Right lobe of liver (tissue), 6 donors: Measurements from ENCODE around the gene NPR3. TPM values are rescaled to one million over a fixed set of nuclear protein-coding genes. Genes with fewer than 3 reads are reported as not detected.
A peak's percentile ranks its signal among the peaks of the same experiment; 100 is the strongest.

ENCODE experiments used
- ATAC-seq, 4 donors: fragments of 200-7000 bp; cut with Tn5 transposase; one replicate each; pipeline ENCODE4 v1.9.1; 2020; ENCODE audit warnings: mild to moderate bottlenecking in 4 of 4, moderate library complexity in 4 of 4
- DNase-seq, 3 donors: peaks; one replicate each; pipeline ENCODE4 v3.0.0-alpha.2; 2020
- H3K27ac ChIP-seq, 3 donors: fragments of 200-600 bp; one replicate each; pipeline ENCODE4 v1.8.0; 2022
- H3K27me3 ChIP-seq, 2 donors: fragments of 200-600 bp; one replicate each; pipeline ENCODE4 v1.8.0; 2022
- H3K36me3 ChIP-seq, 4 donors: fragments of 200-600 bp; sonication (generic) in 1 of 4; one replicate each; pipeline versions ENCODE4 v1.5.1 to v1.8.0; 2017 to 2022; ENCODE audit warnings: control low read depth in 1 of 4
- H3K4me1 ChIP-seq, 4 donors: fragments of 200-600 bp; sonication (generic) in 1 of 4; one replicate each; pipeline versions ENCODE4 v1.5.1 to v1.8.0; 2017 to 2022; ENCODE audit warnings: control low read depth in 1 of 4
- H3K4me3 ChIP-seq, 3 donors: fragments of 200-600 bp; one replicate each; pipeline ENCODE4 v1.8.0; 2022
- H3K9me3 ChIP-seq, 4 donors: fragments of 200-600 bp; sonication (generic) in 1 of 4; one replicate each; pipeline versions ENCODE4 v1.5.1 to v1.8.0; 2017 to 2022; ENCODE audit warnings: control low read depth in 1 of 4
- CTCF ChIP-seq, 4 donors: fragments of 200-600 bp in 3 of 4; fragments of 450-650 bp in 1 of 4; IDR thresholded peaks; one replicate each; pipeline versions ENCODE4 v1.5.1 to v1.8.0; 2016 to 2022; ENCODE audit warnings: antibody characterized with exemption in 4 of 4, mild to moderate bottlenecking in 2 of 4
- POLR2A ChIP-seq: fragments of 450-650 bp; IDR thresholded peaks from one replicate; pipeline ENCODE4 v1.6.1; 2017; ENCODE audit warnings: antibody characterized with exemption, mild to moderate bottlenecking
- WGBS: methylation state at CpG from one replicate; pipeline ENCODE4 v1.1.6; 2018; ENCODE audit warnings: low coverage, low lambda C conversion rate; ENCODE audit not compliant: insufficient coverage; ENCODE audit errors: missing lambda C conversion rate; 5-methylcytosine and 5-hydroxymethylcytosine counted together
- intact Hi-C, 2 donors: fragments of 100-400 bp; cut with DNase I; formaldehyde crosslinking; loops; one replicate each; pipeline versions ENCODE4 v1.11.2 to v1.14.1; 2022
- total RNA-seq, 6 experiments: library from RNA; depleted of rRNA in 2 of 6; stranded (reverse); fragments of >200 nt in 2 of 6; fragmentation: NEBNext Ultra II Directional in 3 of 6; extraction: Animal tissue kit (Norgen Biotek cat#: 25700) in 3 of 6; gene quantifications; one replicate each; pipeline versions ENCODE4 v1.1.0 to v1.2.4, GENCODE V29; 2016 to 2023
- donor health status: DM: no; HTN: yes; CAD: no.
- donor health status: DM: no; HTN: no; CAD: no.
- donor health status: DM: no; HTN: no; CAD: no.
- donor health status: DM: no; HTN: yes; CAD: no.
- donor health status: DM: no; HTN: yes; CAD: no.

Gene NPR3
- total RNA-seq, 6 experiments from 2014 or later, result 0.98 to 3.2 (median 2.4) TPM

GRCh38 chr5:32810804-32811203 lies 99.7 kb downstream of the NPR3 start:
- Histone ChIP-seq H3K9me3 (no peaks in the 10 kb centered on the region), H3K27ac (no peak overlapping the region), H3K36me3 (no peaks in the 10 kb centered on the region), H3K4me1 (peaks cover 0 to 4% (median 0%) of the 10 kb centered on the region in 4 donors), H3K4me3 (no peak overlapping the region), H3K27me3 (no peaks in the 10 kb centered on the region)
- intact Hi-C loops, result no loop called here
- WGBS, result 46% methylated on average over 2 of the region's 2 CpGs
- no peak for DNase-seq
- ATAC-seq, result peak in 1 of 4 donors; percentile 40
- TF ChIP-seq POLR2A (no peak), CTCF (IDR thresholded peaks at IDR 0.05) (no peak)

GRCh38 chr5:32812399-32812798 lies 101.3 kb downstream of the NPR3 start:
- intact Hi-C loops, result no loop called here
- Histone ChIP-seq H3K9me3 (no peaks in the 10 kb centered on the region), H3K4me3 (no peak overlapping the region), H3K27me3 (no peaks in the 10 kb centered on the region), H3K4me1 (peaks cover 0 to 4% (median 0%) of the 10 kb centered on the region in 4 donors), H3K36me3 (no peaks in the 10 kb centered on the region), H3K27ac (no peak overlapping the region)
- WGBS, result 96% methylated on average over 3 of the region's 5 CpGs
- ATAC-seq, result no peak
- DNase-seq, result no peak
- no peak for TF ChIP-seq CTCF (IDR thresholded peaks at IDR 0.05)
- no peak for TF ChIP-seq POLR2A

- DNase-seq, result no peak
- Histone ChIP-seq H3K36me3 (no peaks in the 10 kb centered on the region), H3K27ac (no peak overlapping the region), H3K9me3 (no peaks in the 10 kb centered on the region), H3K4me1 (peaks cover 0 to 14% (median 0%) of the 10 kb centered on the region in 4 donors), H3K27me3 (no peaks in the 10 kb centered on the region), H3K4me3 (no peak overlapping the region)
- no peak for TF ChIP-seq POLR2A
- no peak for TF ChIP-seq CTCF (IDR thresholded peaks at IDR 0.05)
- intact Hi-C loops, result no loop called here
- no peak for ATAC-seq
Observed at GRCh38 chr5:32814141-32814540, 103.0 kb downstream of the NPR3 start.

GRCh38 chr5:32814620-32815019 lies 103.5 kb downstream of the NPR3 start:
- no peak overlapping the region for H3K27ac ChIP-seq
- DNase-seq, result no peak
- no peak for TF ChIP-seq POLR2A
- no peak for TF ChIP-seq CTCF (IDR thresholded peaks at IDR 0.05)
- H3K4me1 ChIP-seq, result peaks cover 0 to 14% (median 0%) of the 10 kb centered on the region in 4 donors
- no peaks in the 10 kb centered on the region for H3K27me3 ChIP-seq
- H3K9me3 ChIP-seq, result no peaks in the 10 kb centered on the region
- H3K36me3 ChIP-seq, result no peaks in the 10 kb centered on the region
- no peak overlapping the region for H3K4me3 ChIP-seq
- intact Hi-C loops, result no loop called here
- no peak for ATAC-seq

- DNase-seq (no peak), ATAC-seq (no peak)
- H3K27ac ChIP-seq, result no peak overlapping the region
- no peak overlapping the region for H3K4me3 ChIP-seq
- intact Hi-C loops, result no loop called here
- no peaks in the 10 kb centered on the region for H3K27me3 ChIP-seq
- 50% methylated on average over 1 of the region's 1 CpG for WGBS
- no peaks in the 10 kb centered on the region for H3K9me3 ChIP-seq
- TF ChIP-seq POLR2A (no peak), CTCF (IDR thresholded peaks at IDR 0.05) (no peak)
- peaks cover 0 to 6% (median 0%) of the 10 kb centered on the region in 4 donors for H3K4me1 ChIP-seq
- H3K36me3 ChIP-seq, result no peaks in the 10 kb centered on the region
Observed at GRCh38 chr5:32827981-32828380, 116.9 kb downstream of the NPR3 start.
